DOHH2 (cell line): Measurements from ENCODE around the gene USH1C.

ENCODE experiments used
- CTCF ChIP-seq: fragments of 200-600 bp; sonication (generic); IDR thresholded peaks from one replicate; pipeline ENCODE4 v1.5.1; 2014; ENCODE audit warnings: antibody characterized with exemption, mild to moderate bottlenecking, low read depth, low read length; ENCODE audit not compliant: poor library complexity, severe bottlenecking
- EZH2phosphoT487 ChIP-seq: fragments of 200-600 bp; sonication (generic); IDR thresholded peaks from 2 replicates; pipeline ENCODE4 v1.6.1; 2017; ENCODE audit warnings: borderline replicate concordance, mild to moderate bottlenecking, antibody characterized with exemption, low read length, moderate library complexity, mixed read lengths

GRCh38 chr11:17445240-17445795 lies 98.9 kb downstream of the USH1C start:
- TF ChIP-seq CTCF (no peak), EZH2phosphoT487 (no peak)
